GM19467 (cell line): ENCODE data around the gene TCF23.

Source experiments
- ATAC-seq: cut with Tn5 transposase; IDR thresholded peaks from one replicate; pipeline ENCODE4 v1.9.1; 2021; ENCODE audit warnings: mild to moderate bottlenecking, moderate library complexity; ENCODE audit not compliant: unreplicated experiment

The TCF23 gene

DNA sequence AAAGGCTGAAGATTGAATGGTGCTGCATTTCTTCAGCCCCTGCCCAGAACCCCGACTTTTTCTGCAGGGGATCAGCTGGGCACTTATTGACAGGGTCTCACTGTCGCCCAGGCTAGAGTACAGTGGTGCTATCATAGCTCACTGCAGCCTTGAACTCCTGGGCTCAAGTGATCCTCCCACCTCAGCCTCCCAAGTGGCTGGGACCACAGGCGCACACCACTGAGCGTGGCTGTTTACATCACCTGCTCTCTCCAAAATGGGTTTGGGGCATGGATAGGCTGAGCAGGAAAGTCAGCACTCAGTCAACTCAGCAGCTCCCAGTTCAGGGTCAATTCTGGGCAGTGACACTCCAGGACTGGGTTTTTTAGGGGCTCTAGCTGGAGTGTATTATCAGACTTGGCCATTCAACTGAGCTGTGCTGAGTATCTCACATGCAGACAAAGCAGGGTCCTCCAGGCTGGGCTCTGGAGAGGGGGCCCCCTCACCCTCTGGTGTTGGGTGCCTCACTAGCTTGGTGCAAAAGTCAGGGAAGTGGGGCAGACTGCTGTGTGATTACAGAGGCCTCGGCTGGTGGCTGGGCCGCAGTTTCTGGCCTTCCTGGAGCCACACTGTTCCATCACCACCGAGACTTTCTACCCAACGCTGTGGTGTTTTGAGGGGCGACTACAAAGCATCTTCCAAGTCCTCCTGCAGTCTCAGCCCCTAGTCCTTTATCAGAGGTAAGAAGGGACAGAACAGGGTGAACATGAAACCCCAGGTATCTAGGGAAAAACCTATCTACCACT, 20.7 kb upstream of the TCF23 start:
- no peak for ATAC-seq

DNA sequence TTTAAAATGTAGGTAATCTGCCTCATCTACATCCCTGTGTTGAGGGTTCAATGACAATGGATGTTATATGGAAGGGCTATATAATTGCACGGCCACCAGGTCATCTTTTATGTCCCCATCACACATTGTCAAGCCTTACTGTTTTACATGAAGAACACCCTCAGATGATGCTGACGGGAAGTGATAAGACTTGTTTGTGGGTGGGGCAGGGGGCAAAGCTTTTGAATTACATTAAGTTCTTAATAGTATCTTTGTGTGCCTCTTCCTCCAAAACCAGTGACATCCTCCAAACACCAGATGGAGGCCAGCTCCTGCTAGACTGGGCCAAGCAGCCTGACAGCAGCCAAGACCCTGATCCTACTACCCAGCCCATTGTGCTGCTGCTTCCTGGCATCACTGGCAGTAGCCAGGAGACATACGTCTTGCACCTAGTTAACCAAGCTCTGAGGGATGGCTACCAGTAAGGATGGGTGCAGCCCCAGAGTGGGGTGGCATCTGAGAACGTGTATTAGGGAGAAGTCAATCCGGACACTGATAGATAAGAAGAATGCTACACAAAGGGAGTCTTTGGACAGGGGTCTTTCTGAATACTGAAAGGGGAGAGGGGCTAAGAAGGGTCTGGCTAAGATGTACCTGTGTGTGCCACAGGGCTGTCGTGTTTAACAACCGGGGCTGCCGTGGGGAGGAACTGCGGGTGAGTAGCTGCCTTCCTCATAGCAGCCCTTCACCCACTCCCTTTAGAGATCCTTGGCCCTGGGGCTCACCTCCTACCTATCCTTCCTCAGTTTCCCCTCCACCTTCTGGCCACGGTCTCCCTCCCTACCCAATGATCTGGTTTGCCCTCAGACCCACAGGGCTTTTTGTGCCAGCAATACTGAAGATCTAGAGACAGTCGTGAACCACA, 19.9 kb upstream of the TCF23 start:
- ATAC-seq: no peak

DNA sequence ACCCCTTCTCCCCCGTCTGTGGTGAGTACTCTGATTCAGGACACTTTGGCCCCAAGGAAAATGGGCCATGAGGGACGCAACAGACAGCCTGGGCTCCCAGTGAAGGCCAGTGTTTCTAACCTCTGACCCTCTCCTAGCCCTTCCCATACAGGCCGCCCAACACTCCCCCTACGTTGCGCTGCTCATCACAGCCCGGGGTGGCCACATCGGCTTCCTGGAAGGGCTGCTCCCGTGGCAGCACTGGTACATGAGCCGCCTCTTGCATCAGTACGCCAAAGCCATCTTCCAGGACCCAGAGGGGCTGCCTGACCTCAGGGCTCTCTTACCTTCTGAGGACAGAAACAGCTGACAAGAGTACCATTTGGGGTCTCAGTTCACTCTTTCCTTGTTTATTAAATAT, 18.4 kb upstream of the TCF23 start:
- no peak for ATAC-seq

DNA sequence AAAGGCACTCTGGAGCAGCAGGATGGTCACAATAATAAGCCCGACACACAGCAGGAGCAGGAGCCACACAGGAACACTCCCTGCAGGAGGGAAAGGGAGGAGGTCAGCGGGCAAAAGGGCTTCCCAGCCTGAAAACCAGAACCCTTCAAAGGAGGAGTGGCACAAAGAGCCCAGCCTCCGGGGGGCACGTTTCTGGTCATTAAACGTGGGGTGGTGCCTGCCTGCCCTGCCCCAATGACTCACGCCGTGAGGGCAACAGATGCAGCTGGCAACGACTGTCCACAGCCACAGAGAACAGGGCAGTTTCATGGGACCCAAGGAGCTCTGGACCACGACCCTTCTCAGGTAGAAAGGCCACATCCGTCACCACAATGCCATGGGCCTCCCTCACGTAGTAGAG, 17.4 kb upstream of the TCF23 start:
- no peak for ATAC-seq

DNA sequence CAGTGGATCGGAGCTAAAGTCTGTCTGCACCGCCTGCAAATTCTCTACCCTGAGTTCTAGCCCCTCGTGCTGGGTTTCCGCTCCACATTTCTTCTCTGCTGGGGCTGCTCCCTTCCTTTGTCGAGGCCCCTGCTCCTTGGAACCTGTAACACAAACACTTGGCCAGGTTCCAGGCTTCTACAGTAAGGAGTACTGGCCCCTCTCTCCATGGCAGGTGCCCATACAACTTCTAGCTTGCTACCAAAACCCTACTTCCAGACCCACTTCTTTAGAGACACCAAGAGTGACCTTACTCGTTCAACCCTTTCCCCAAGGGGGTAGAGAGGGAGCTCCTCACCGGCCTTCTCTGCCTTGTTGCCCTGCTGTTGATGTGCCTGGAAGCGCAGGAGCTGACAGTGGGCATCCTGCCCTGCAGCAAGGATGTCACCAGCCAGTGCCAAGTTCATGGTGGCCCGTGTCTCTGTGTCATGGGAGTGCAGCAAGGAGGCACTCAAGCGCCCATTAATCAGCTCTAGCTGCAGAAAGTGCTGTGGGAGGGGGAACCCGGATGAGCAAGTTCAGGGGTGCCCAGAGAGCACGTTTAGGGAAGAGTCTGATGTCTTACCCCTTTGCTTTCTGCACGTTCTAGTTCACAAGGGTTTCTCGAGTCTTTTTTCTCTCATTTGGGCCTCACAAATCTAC, 15.5 kb upstream of the TCF23 start:
- no peak for ATAC-seq

DNA sequence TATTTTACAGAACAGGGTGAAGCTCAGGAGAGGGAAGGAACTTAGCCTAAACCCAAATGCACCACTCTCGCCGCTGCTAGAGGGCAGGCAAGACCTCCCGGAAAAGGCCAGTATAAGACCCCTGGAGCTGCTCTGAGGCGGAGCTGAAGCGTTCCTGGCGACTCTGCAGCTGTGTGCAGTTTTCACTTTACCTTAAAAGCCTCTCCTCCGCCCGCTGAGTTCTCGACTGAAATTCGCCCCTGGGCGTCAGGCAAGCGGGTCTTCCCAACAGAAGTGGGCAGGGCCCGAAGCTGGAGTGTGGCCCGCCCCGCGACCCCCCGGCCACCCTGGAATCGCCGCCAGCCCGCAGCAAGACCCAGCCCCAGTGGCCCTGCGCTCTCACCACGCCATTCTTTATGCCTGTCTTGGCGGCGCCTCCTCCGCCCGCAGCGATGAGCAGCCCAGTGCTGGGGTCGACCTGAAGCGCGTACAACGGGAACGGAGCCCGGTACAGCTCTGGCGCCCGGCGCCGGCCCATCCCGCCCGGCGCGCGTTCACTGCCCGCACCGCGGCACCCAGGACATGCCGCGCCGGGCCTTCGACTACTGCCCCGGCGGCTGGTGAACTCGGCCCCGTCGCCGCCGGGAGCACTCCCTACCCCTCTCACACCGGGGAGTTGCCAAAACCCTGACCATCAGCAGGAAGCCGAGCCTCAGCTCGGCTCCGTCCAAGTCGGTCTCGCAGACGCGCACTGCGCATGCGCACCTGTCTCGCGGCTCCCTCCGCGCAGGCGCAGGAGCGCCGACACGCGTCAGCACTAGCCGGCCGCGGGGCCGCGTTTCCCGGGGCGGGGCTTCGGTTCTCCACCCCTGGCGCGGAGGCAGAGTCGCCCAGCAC, 14.7 kb upstream of the TCF23 start, which contains the start of gene PREB:
PREB (minus strand) TSS at position 732 of the 876 bp plus-strand sequence; CDS start at position 517, 215 bp downstream.
- peak; percentile 83 for ATAC-seq

DNA sequence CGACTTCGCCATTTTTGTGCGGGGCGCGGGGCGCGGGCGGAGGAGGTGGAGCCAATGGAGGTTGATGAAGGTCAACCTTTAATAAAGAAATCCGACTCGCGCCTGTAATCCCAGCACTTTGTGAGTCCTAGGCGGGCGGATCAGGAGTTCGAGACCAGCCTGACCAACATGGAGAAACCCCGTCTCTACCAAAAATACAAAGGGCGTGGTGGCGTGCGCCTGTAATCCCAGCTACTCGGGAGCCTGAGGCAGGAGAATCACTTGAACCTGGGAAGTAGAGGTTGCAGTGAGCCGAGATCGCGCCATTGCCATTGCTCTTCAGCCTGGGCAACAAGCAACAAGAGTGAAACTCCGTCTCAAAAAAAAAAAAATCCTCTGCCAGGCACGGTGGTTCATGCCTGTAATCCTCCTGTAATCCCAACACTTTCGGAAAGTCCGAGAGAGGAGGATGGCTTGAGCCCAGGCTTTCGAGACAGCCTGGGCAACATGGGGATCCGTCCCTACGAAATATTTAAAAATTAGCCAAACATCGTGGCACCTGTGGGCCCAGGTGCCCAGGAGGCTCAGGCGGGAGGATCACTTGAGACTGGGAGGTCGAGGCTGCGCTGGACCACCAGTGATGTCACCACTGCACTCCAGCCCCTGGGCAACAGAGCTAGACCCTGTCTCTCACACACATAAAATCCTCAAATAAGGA, 13.9 kb upstream of the TCF23 start:
- ATAC-seq: no peak

DNA sequence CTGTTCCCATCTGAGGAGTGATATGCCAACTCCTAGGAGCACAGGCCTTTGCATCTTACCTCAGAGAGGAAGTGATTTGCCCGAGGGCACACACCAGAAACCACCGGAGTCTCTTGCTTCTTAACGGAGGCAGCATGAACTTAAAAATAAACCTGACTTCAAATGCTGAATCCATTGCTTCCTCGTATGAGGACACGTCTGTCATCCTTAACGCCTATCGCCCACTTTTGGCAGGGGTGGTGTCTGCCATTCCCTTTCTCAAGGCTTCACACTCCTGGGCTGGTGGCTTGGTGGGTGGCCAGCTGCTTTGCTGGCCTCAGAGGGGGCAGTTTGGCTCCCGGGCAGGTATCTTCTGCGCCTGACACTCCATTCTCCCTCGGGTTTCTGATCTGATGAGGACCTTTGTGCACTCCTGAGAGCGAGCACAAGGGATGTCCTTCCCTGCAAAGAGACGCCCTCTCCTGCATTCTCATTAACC, 13.3 kb upstream of the TCF23 start:
- ATAC-seq: no peak

DNA sequence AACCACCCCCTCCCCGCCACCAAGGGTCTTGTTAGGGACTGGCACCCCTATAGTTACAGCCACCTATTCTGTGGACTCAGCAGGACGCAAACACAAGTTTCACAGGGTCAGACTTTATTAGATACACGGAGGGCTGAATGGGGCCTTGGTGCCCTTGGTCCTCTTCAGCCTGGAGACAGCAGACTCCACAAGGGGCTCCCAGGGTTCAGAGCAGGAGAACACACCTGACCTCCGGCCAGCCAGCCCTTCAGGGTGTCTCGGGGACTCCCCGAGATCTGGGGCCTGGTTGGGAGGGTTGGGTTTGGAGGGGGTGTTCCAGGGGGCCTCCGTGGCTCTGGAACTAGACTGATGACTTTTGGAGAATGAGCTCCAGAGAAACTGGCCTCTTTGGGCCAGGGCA, 12.1 kb upstream of the TCF23 start:
- ATAC-seq: no peak

DNA sequence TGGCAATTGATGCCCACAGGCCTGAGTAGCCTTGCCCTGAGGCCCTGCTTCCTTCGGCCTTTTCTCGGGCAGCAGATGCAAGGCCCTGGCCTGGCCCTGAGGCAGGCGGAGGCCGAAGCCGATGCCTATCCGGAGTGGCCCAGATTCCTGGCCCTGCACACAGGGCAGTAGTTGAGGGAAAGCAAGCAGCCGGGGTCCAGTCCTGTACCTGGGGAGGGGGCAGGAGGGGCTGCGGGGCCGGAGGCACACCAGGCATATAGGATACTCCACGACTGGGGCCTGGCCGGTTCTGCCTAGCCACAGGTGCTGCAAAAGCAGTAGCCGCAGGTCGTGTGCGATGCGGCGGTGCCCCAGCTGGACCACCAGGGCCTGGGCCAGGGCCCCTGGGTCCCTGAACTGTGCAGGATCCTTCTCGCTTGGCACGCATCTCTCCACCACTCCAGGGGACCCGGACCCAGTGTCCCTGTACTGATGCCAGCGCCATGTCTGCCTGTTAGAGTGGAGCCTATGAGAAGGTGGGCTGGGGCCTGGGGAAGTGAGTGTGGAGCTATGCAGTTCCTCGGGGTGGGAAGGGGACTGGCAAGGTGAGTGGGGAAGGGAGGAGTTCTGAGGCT, 11.4 kb upstream of the TCF23 start:
- ATAC-seq: no peak

DNA sequence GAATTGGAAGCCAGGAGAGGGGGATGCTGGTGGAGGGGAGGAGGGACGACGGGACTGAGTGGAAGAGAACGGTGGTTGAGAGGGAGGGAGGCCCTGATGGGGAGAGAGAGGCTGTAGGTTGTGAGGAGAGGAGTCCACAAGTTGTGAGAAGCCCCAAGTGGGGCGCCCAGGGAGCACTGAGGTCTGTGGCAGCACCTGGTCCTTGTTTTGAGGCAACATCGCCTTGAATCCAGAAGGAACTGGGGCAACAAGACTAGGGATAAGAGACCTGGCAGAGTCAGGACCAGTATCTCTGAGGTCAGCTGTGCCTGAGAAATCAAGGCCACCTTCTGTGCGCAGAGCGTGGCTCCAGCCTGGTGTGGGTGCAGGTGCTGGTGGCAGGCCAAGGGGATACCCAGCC, 10.7 kb upstream of the TCF23 start:
- no peak for ATAC-seq

DNA sequence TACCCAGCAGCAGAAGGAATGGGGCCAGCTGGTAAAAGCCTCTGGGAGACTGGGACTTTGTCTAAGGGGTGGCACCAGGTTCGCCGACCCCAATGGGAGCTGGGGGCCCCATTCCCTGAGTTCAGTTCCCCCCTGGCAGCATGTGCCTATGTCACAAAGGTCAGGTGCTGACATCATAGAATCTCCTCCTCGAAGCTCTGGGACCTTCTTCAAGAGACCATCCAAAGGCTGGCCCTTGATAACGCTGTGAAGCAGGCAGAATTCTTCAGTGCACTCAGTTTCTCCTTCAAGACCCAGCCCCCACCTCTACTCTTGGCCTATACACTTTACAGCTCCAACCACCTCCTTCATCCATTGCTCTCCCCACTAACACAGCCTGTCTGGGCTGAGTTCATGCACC, 9.5 kb upstream of the TCF23 start, which contains the start of gene PRR30:
PRR30 (minus strand) TSS at position 101 of the 400 bp plus-strand sequence. CDS start 1,081 bp downstream, outside the sequence.
- no peak for ATAC-seq

DNA sequence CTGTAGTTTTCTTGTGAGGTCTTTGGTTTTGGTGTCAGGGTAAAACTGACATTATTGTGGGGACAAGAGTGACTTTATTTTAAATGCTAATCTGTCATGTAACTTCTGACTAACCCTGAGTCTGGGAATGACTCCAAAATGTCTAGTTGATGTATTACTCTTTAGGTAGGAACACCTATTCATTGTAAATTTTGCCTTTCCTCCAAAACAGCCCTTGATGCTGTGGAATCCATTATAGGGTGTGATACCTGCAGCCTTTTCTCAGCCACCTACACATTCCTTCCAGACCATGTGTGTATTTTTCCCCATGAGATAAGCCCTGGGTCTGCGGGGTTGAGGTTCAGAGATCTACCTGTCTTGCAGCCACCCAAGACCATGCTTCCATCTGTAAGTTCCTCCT, 5.5 kb upstream of the TCF23 start:
- ATAC-seq: no peak

DNA sequence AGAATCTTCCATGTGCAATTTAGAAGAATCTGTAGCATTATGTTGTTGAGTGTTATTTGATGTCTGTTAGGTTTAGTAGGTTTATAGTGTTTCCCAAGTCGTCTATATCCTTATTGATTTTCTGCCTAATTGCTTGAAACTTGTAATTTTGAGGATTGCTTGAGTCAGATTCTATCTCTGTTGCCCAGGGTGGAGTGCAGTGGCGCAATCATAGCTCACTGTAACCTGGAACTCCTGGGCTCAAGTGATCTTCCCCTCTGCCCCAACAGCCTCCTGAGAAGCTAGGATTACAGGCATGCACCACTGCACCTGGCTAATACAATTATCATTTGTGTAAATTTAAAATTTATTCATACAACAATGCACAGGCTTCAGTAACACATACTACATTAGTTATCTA, 3.1 kb upstream of the TCF23 start:
- no peak for ATAC-seq

DNA sequence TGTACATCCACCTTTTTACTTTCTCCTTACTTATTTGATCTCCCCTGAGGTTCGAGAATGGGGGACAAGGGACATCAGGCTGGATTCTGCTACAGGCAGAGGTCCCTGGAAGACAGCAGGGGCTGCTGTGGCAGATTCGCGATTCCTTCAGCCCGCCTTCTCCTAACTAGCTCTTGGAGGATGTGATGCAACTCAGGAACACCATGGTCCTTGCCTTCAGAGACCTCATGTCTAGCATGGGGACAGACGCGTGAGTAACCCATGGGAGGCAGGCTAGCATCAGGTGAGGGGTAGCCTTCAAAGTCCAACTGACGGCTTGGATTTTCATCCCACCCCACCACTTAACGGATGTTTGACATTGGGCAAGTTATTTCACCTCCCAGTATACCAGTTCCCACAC, 869 bp upstream of the TCF23 start:
- ATAC-seq: no peak

DNA sequence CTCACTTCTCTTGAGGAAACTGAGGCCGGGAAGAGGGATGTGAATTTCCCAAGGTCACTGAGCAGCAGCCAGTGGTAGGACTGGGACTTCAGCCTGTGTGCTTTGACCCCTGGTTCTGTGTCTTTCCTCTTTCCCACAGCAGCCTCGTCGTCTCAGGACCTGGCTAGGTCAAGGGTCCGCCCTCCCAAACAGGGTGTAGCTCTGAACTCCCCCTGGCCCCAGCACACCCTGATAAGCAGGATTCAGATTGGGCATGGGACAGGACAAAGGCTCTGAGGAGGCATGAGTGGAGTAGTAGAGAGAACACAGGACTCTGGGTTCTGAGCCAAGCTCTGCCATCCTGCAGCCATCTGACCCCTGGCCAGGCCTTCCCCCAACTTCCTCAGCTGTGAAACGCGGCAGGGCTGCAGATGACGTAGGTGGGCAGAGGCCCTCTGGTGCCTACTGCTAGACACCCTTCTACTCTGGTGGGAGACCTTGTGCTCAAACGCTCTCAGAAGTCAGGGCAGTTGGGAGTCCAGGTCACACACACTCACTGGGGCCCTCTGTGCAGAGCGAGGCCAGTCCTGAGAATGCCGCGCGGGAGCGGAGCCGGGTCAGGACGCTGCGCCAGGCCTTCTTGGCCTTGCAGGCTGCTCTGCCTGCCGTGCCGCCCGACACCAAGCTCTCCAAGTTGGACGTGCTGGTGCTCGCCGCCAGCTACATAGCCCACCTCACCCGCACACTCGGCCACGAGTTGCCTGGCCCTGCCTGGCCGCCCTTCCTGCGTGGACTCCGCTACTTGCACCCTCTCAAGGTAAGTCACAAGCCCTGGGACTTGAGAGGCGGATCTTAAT, 984 bp downstream of the TCF23 start:
- ATAC-seq: no peak

DNA sequence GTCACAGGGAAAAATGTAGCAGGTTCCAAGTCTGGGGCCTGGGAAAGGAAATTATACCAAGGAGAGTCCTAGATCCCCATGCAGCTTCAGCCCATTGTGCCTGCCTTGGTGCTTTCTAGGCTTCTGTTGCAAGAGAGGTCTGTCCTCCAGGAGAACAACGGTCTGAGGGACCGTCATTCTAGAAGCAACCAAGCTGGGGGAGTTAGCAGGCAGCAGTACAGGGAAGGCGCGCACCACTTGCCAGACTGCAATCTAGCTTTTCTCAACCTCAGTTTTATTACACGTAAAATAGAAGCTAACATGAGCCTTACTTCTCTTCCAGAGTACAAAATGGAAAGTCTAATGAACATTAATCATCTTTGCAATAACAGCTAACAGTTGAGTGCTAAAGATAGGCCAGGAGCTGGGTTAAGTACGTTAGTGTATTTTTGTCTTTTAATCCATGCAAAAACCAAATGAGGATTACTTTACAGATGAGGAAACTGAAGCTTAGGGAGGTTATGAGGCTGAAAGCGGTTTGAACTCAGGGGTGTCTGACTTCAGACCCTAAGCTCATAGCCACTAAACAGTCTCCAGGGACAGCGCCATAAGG, 1.9 kb downstream of the TCF23 start:
- no peak for ATAC-seq
